H9 (cell line): ENCODE measurements around the gene MRFAP1. TPM values are rescaled to one million over a fixed set of nuclear protein-coding genes. Genes with fewer than 3 reads are reported as not detected.

Experiments
- DNase-seq: peaks from one replicate; pipeline ENCODE4 v3.0.0-alpha.2; 2017
- H2AFZ ChIP-seq: one replicate; pipeline ENCODE4 v1.6.1; 2013; ENCODE audit warnings: mild to moderate bottlenecking, low read length, control low read depth, moderate library complexity
- H2AK5ac ChIP-seq: 2 replicates; pipeline ENCODE4 v1.6.1; 2013; ENCODE audit warnings: low read length, control low read depth, mixed read lengths; ENCODE audit not compliant: insufficient read length
- H2BK120ac ChIP-seq: one replicate; pipeline ENCODE4 v1.6.1; 2013; ENCODE audit warnings: low read depth, mild to moderate bottlenecking, low read length, control low read depth, inconsistent platforms; ENCODE audit not compliant: poor library complexity, severe bottlenecking
- H2BK12ac ChIP-seq: 2 replicates; pipeline ENCODE4 v1.6.1; 2013; ENCODE audit warnings: low read length, control low read depth, mixed read lengths, low read depth; ENCODE audit not compliant: insufficient read length
- H2BK15ac ChIP-seq: 2 replicates; pipeline ENCODE4 v1.6.1; 2013; ENCODE audit warnings: low read depth, low read length, control low read depth
- H2BK20ac ChIP-seq: one replicate; pipeline ENCODE4 v1.6.1; 2013; ENCODE audit warnings: low read depth, mild to moderate bottlenecking, low read length, control low read depth, inconsistent platforms; ENCODE audit not compliant: poor library complexity, severe bottlenecking
- H2BK5ac ChIP-seq: 2 replicates; pipeline ENCODE4 v1.6.1; 2013; ENCODE audit warnings: low read length, control low read depth, mixed read lengths; ENCODE audit not compliant: insufficient read length
- H3K14ac ChIP-seq: 2 replicates; pipeline ENCODE4 v1.6.1; 2013; ENCODE audit warnings: low read length, control low read depth; ENCODE audit not compliant: insufficient read depth
- H3K18ac ChIP-seq: 2 replicates; pipeline ENCODE4 v1.6.1; 2013; ENCODE audit warnings: low read depth, mild to moderate bottlenecking, mixed read lengths, low read length, control low read depth; ENCODE audit not compliant: insufficient read length
- H3K23ac ChIP-seq: 2 replicates; pipeline ENCODE4 v1.6.1; 2013; ENCODE audit warnings: low read length, control low read depth, mixed read lengths, low read depth; ENCODE audit not compliant: insufficient read length
- H3K23me2 ChIP-seq: 2 replicates; pipeline ENCODE4 v1.6.1; 2013; ENCODE audit warnings: low read depth, mild to moderate bottlenecking, mixed read lengths, low read length, control low read depth; ENCODE audit not compliant: insufficient read length, poor library complexity, severe bottlenecking
- H3K27ac ChIP-seq: 2 replicates; pipeline ENCODE4 v1.5.1; 2013; ENCODE audit warnings: low read length, control low read depth, mixed read lengths, low read depth; ENCODE audit not compliant: insufficient read length
- H3K27me3 ChIP-seq: 2 replicates; pipeline ENCODE4 v1.6.1; 2013; ENCODE audit warnings: low read length, control low read depth, inconsistent platforms; ENCODE audit not compliant: insufficient read depth
- H3K4ac ChIP-seq: 2 replicates; pipeline ENCODE4 v1.6.1; 2013; ENCODE audit warnings: low read depth, mild to moderate bottlenecking, control low read depth, inconsistent platforms, low read length, moderate library complexity
- H3K4me1 ChIP-seq: 2 replicates; pipeline ENCODE4 v1.6.1; 2013; ENCODE audit warnings: low read length, control low read depth, inconsistent platforms; ENCODE audit not compliant: insufficient read depth
- H3K4me2 ChIP-seq: 2 replicates; pipeline ENCODE4 v1.6.1; 2013; ENCODE audit warnings: low read length, control low read depth, mixed read lengths; ENCODE audit not compliant: insufficient read length, insufficient read depth
- H3K56ac ChIP-seq: 2 replicates; pipeline ENCODE4 v1.6.1; 2013; ENCODE audit warnings: low read depth, mild to moderate bottlenecking, mixed read lengths, low read length, control low read depth; ENCODE audit not compliant: insufficient read length
- H3K79me1 ChIP-seq: 2 replicates; pipeline ENCODE4 v1.6.1; 2013; ENCODE audit warnings: low read depth, mild to moderate bottlenecking, moderate library complexity, low read length, control low read depth, inconsistent platforms; ENCODE audit not compliant: insufficient read depth, poor library complexity, severe bottlenecking
- H3K79me2 ChIP-seq: 2 replicates; pipeline ENCODE4 v1.6.1; 2013; ENCODE audit warnings: low read length, control low read depth, inconsistent platforms; ENCODE audit not compliant: insufficient read depth
- H3K9ac ChIP-seq: 2 replicates; pipeline ENCODE4 v1.6.1; 2013; ENCODE audit warnings: low read length, control low read depth, mixed read lengths; ENCODE audit not compliant: insufficient read length; ENCODE audit errors: extremely low read depth
- H3K9me3 ChIP-seq: one replicate; pipeline ENCODE4 v1.6.1; 2013; ENCODE audit warnings: low read depth, low read length, inconsistent platforms; ENCODE audit not compliant: control insufficient read depth
- H3T11ph ChIP-seq: one replicate; pipeline ENCODE4 v1.6.1; 2013; ENCODE audit warnings: mild to moderate bottlenecking, low read length, control low read depth, inconsistent platforms
- H4K20me1 ChIP-seq: one replicate; pipeline ENCODE4 v1.6.1; 2013; ENCODE audit not compliant: control insufficient read depth, insufficient read length, insufficient read depth
- H4K5ac ChIP-seq: 2 replicates; pipeline ENCODE4 v1.6.1; 2013; ENCODE audit warnings: low read depth, mild to moderate bottlenecking, mixed read lengths, low read length, control low read depth; ENCODE audit not compliant: insufficient read length
- H4K8ac ChIP-seq: replicated peaks from 2 replicates; pipeline ENCODE4 v1.6.1; 2013; ENCODE audit warnings: low read length, control low read depth, mixed read lengths, low read depth; ENCODE audit not compliant: insufficient read length
- H4K91ac ChIP-seq: 2 replicates; pipeline ENCODE4 v1.6.1; 2013; ENCODE audit warnings: low read depth, mild to moderate bottlenecking, moderate library complexity, mixed read lengths, low read length, control low read depth; ENCODE audit not compliant: insufficient read length
- H3K27ac Mint-ChIP-seq, 3 experiments: 2 replicates in 2 of 3; 3 replicates in 1 of 3; pipeline ENCODE4 v1.8.0; 2020 to 2021; ENCODE audit warnings: mixed read lengths in 3 of 3, mild to moderate bottlenecking in 1 of 3, moderate library complexity in 1 of 3
- H3K27me3 Mint-ChIP-seq: 2 replicates; pipeline ENCODE4 v1.8.0; 2021; ENCODE audit warnings: low read depth, mild to moderate bottlenecking, moderate library complexity, mixed read lengths
- H3K36me3 Mint-ChIP-seq, 3 experiments: 2 replicates in 2 of 3; 3 replicates in 1 of 3; pipeline ENCODE4 v1.8.0; 2020 to 2021; ENCODE audit warnings: low read depth in 3 of 3, mixed read lengths in 3 of 3; ENCODE audit not compliant: insufficient read depth in 1 of 3
- H3K4me1 Mint-ChIP-seq, 2 experiments: 2 replicates each; pipeline ENCODE4 v1.8.0; 2020; ENCODE audit warnings: mixed read lengths in 2 of 2
- H3K4me3 Mint-ChIP-seq, 2 experiments: 2 replicates in 1 of 2; 3 replicates in 1 of 2; pipeline ENCODE4 v1.8.0; 2020 to 2021; ENCODE audit warnings: mild to moderate bottlenecking in 2 of 2, mixed read lengths in 2 of 2, moderate library complexity in 1 of 2
- H3K9me3 Mint-ChIP-seq, 2 experiments: 2 replicates in 1 of 2; 3 replicates in 1 of 2; pipeline ENCODE4 v1.8.0; 2020; ENCODE audit warnings: mild to moderate bottlenecking in 2 of 2, mixed read lengths in 2 of 2, moderate library complexity in 1 of 2
- CTCF ChIP-seq: fragments of 200-600 bp; sonication (generic); conservative IDR thresholded peaks from 3 replicates; pipeline ENCODE4 v1.8.0; 2021; ENCODE audit warnings: antibody characterized with exemption, mild to moderate bottlenecking
- WGBS: extraction: QIAGEN DNeasy Blood & Tissue Kit; methylation state at CpG from one replicate; pipeline ENCODE4 v1.1.7; 2013; ENCODE audit warnings: missing lambda C conversion rate, low lambda C conversion rate, mixed read lengths; ENCODE audit not compliant: insufficient read length; ENCODE audit errors: extremely low coverage; 5-methylcytosine and 5-hydroxymethylcytosine counted together
- total RNA-seq: library from RNA; stranded (reverse); gene quantifications from 2 replicates; pipeline ENCODE4 v1.2.1, GENCODE V29; 2021

MRFAP1 gene
- total RNA-seq, 1 experiment from 2014 or later: 328 TPM

DNA sequence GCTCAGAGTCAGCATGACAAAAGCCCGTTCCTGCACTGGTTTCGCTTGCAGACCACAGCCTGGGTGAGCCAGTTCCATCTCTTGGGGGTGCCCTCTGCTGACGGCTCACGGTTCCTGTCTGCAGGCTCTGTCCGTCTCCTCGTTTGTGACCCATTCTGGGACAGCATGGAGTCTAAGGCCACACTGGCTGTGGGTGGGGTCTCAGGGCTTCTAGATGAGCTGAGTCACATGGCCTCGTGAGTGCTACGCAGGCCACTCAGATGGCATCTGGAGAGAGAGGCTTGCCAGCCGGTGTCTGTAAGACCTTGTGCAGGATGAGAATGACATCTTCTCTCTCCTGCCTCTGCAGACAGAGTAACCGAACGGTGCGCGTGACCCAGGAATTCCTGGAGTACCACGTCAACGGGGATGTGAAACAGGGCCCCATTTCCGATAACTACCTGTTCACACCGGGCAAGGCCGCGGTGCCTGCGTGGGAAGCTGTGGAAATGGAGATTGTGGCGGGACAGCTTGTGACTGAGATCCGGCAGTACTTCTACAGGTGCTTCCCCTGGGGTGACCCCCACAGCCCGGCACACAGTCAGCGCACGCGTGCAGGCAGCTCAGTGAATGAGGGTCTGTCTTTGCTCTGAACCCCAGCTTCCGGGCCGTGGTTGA lies 31.6 kb upstream of the MRFAP1 start:
- Histone ChIP-seq H4K8ac (no peak overlapping the region), H3K9me3 (no peaks in the 10 kb centered on the region), H3K4me1 (no peaks in the 10 kb centered on the region), H3K9ac (no peak overlapping the region), H4K91ac (no peak overlapping the region), H3K14ac (no peak overlapping the region), H4K20me1 (no peaks in the 10 kb centered on the region), H3K4ac (no peak overlapping the region), H3K4me2 (no peak overlapping the region), H3K18ac (no peak overlapping the region), H3K79me2 (no peaks in the 10 kb centered on the region), H2AFZ (no peak overlapping the region), H3K79me1 (no peaks in the 10 kb centered on the region), H3K23ac (no peak overlapping the region), H2BK20ac (no peak overlapping the region), H2BK5ac (no peak overlapping the region), H2BK12ac (no peak overlapping the region), H3K27ac (no peak overlapping the region), H2BK120ac (no peak overlapping the region), H3K23me2 (no peaks in the 10 kb centered on the region), H3K56ac (no peak overlapping the region), H2AK5ac (no peak overlapping the region), H2BK15ac (no peak overlapping the region), H4K5ac (no peak overlapping the region), H3T11ph (no peak overlapping the region), H3K27me3 (no peaks in the 10 kb centered on the region; the same call in 1 of the 2 replicates)
- Mint-ChIP-seq H3K9me3 (peaks cover 12 to 17% of the 10 kb centered on the region in 2 experiments), H3K27ac (no peak overlapping the region), H3K27me3 (peaks cover 3% of the 10 kb centered on the region; the same call in 1 of the 2 replicates), H3K4me3 (no peak overlapping the region), H3K4me1 (peaks cover 0 to 5% of the 10 kb centered on the region in 2 experiments; a peak in 1 of 4 replicates), H3K36me3 (peaks cover 8 to 37% (median 29%) of the 10 kb centered on the region in 3 experiments)
- WGBS: no CpG with 5 or more reads among the region's 28 CpGs
- TF ChIP-seq CTCF: peak; percentile 44
- peak; percentile 58 for DNase-seq
